HepG2 (cell line): ENCODE data around the gene ZSWIM8. TPM values are rescaled to one million over a fixed set of nuclear protein-coding genes. Genes with fewer than 3 reads are reported as not detected.

Source experiments
- ATAC-seq: fragments of 200-7000 bp; cut with Tn5 transposase; 3 replicates; pipeline ENCODE4 v1.9.1; 2020; ENCODE audit warnings: mild to moderate bottlenecking, moderate library complexity
- BruUV-seq: library from RNA; stranded (reverse); fragments of 400-500 nt; replicated peaks from 2 replicates; lab custom pipeline; 2021; lab: Mats Ljungman, UMichigan
- CTCF ChIA-PET: fragments of 300-600 bp; formaldehyde crosslinking; extraction: SDS; loops from one replicate; lab custom pipeline; 2021; ENCODE audit warnings: low total read pairs, inconsistent platforms, low intra/inter-chr PET ratio; lab: Yijun Ruan, JAX
- POLR2A ChIA-PET: fragments of 350-600 bp; sonication (Branson Sonifier 250); formaldehyde crosslinking; loops from one replicate; lab custom pipeline; 2020; ENCODE audit warnings: antibody characterized with exemption, inconsistent platforms; lab: Yijun Ruan, JAX
- DNase-seq: peaks from one replicate; pipeline ENCODE4 v3.0.0-alpha.2; 2015; ENCODE audit warnings: low spot score
- FAIRE-seq: peaks from 3 replicates; lab custom pipeline; 2011; peaks lifted over from hg19 to GRCh38; lab: Jason Lieb, UNC
- H2AFZ ChIP-seq: one replicate; pipeline ENCODE4 v1.6.1; 2011; ENCODE audit warnings: low read length, inconsistent platforms
- H3K27ac ChIP-seq: fragments of 300-600 bp; 3 replicates; pipeline ENCODE4 v1.8.0; 2011; ENCODE audit warnings: mixed run types, mild to moderate bottlenecking, mixed read lengths, low read length, inconsistent platforms; ENCODE audit not compliant: insufficient read depth; ENCODE audit errors: extremely low read length
- H3K27me3 ChIP-seq, 2 experiments: fragments of 200-600 bp in 1 of 2; 2 replicates in 1 of 2; 3 replicates in 1 of 2; pipeline versions ENCODE4 v1.6.0 to v1.8.0; 2011; ENCODE audit warnings: low read length in 2 of 2, mild to moderate bottlenecking in 2 of 2, moderate library complexity in 2 of 2, inconsistent platforms in 1 of 2; ENCODE audit not compliant: insufficient read depth in 2 of 2, control insufficient read depth in 1 of 2
- H3K36me3 ChIP-seq, 2 experiments: fragments of 200-600 bp in 1 of 2; replicated peaks in 1 of 2; 2 replicates in 1 of 2; 3 replicates in 1 of 2; pipeline versions ENCODE4 v1.5.1 to v1.8.0; 2011; ENCODE audit warnings: low read length in 2 of 2, inconsistent platforms in 1 of 2; ENCODE audit not compliant: insufficient read depth in 2 of 2, control insufficient read depth in 1 of 2
- H3K4me1 ChIP-seq: 2 replicates; pipeline ENCODE4 v1.5.1; 2012; ENCODE audit warnings: low read length, inconsistent platforms; ENCODE audit not compliant: insufficient read depth
- H3K4me2 ChIP-seq: 2 replicates; pipeline ENCODE4 v1.6.0; 2011; ENCODE audit warnings: low read depth, low read length, inconsistent platforms
- H3K4me3 ChIP-seq, 3 experiments: fragments of 200-600 bp in 1 of 3; sonication (generic), shearing (Covaris generic) in 1 of 3; replicated peaks in 1 of 3; 2 replicates each; pipeline ENCODE4 v1.5.1; 2011 to 2016; ENCODE audit warnings: low read length in 3 of 3, inconsistent platforms in 2 of 3, low read depth in 2 of 3, mild to moderate bottlenecking in 2 of 3, control low read depth in 1 of 3, mixed read lengths in 1 of 3; ENCODE audit not compliant: insufficient read depth in 1 of 3
- H3K79me2 ChIP-seq: one replicate; pipeline ENCODE4 v1.6.1; 2011; ENCODE audit warnings: low read length, inconsistent platforms; ENCODE audit not compliant: insufficient read depth
- H3K9ac ChIP-seq: 2 replicates; pipeline ENCODE4 v1.6.0; 2011; ENCODE audit warnings: mild to moderate bottlenecking, low read depth, low read length, inconsistent platforms; ENCODE audit not compliant: insufficient read depth
- H3K9me3 ChIP-seq: 2 replicates; pipeline ENCODE4 v1.5.1; 2012; ENCODE audit warnings: mild to moderate bottlenecking, low read length
- H4K20me1 ChIP-seq: 2 replicates; pipeline ENCODE4 v1.6.0; 2011; ENCODE audit warnings: inconsistent platforms, mild to moderate bottlenecking, low read length, moderate library complexity; ENCODE audit not compliant: insufficient read depth
- CREB3 ChIP-seq: sonication (generic); formaldehyde crosslinking; IDR thresholded peaks from 2 replicates; pipeline ENCODE4 v1.5.0; 2020; ENCODE audit warnings: missing genetic modification reagents
- HDAC2 ChIP-seq: sonication (generic); formaldehyde crosslinking; IDR thresholded peaks from 2 replicates; pipeline ENCODE4 v1.4.0; 2020; ENCODE audit warnings: missing genetic modification reagents
- KDM6A ChIP-seq: IDR thresholded peaks from 2 replicates; pipeline ENCODE4 v1.6.1; 2016; ENCODE audit warnings: low read depth
- PAWR ChIP-seq: sonication (generic); formaldehyde crosslinking; IDR thresholded peaks from 2 replicates; pipeline ENCODE4 v1.4.0; 2020; ENCODE audit warnings: missing genetic modification reagents, mild to moderate bottlenecking, borderline replicate concordance
- POLR2AphosphoS2 ChIP-seq: IDR thresholded peaks from 2 replicates; pipeline ENCODE4 v1.6.1; 2011; ENCODE audit warnings: low read depth, low read length, improper control_type of control experiment
- RARA ChIP-seq: IDR thresholded peaks from 2 replicates; pipeline ENCODE4 v1.6.1; 2016; ENCODE audit warnings: missing genetic modification reagents, missing compliant biosample characterization
- SRSF9 ChIP-seq: fragments of 200-400 bp; formaldehyde crosslinking; IDR thresholded peaks from 2 replicates; pipeline ENCODE4 v1.6.1; 2018; ENCODE audit warnings: borderline replicate concordance, mild to moderate bottlenecking, low read depth, low read length; ENCODE audit not compliant: insufficient read depth, poor library complexity, severe bottlenecking
- ZKSCAN5 ChIP-seq: sonication (generic); formaldehyde crosslinking; IDR thresholded peaks from 2 replicates; pipeline ENCODE4 v1.5.1; 2020; ENCODE audit warnings: mild to moderate bottlenecking, missing genetic modification reagents
- ZNF33A ChIP-seq: sonication (generic); formaldehyde crosslinking; IDR thresholded peaks from 2 replicates; pipeline ENCODE4 v1.5.1; 2020; ENCODE audit warnings: missing genetic modification reagents, mild to moderate bottlenecking, moderate library complexity, borderline replicate concordance
- ZNF747 ChIP-seq: sonication (generic); formaldehyde crosslinking; IDR thresholded peaks from 2 replicates; pipeline ENCODE4 v1.8.1; 2023; ENCODE audit warnings: missing genetic modification reagents, mild to moderate bottlenecking, borderline replicate concordance
- ZNF777 ChIP-seq: sonication (generic); formaldehyde crosslinking; IDR thresholded peaks from 2 replicates; pipeline ENCODE4 v1.4.0; 2020; ENCODE audit warnings: missing genetic modification reagents
- WGBS: methylation state at CpG from one replicate; pipeline ENCODE4 v1.1.6; 2017; ENCODE audit warnings: low lambda C conversion rate; 5-methylcytosine and 5-hydroxymethylcytosine counted together
- in situ Hi-C: cut with HindIII; loops from 2 replicates; pipeline ENCODE4 v1.10.0; 2017; ENCODE audit warnings: low pct_unique_long_range_greater_than_20kb; ENCODE audit not compliant: extremely low pct_ligation_motif_present
- intact Hi-C: fragments of 100-400 bp; cut with micrococcal nuclease; formaldehyde crosslinking; loops from one replicate; pipeline ENCODE4 v1.10.0; 2022; ENCODE audit not compliant: unreplicated experiment
- polyA plus RNA-seq, 8 experiments: library from polyadenylated mRNA; depleted of rRNA in 3 of 8; stranded (reverse) in 7 of 8; unstranded in 1 of 8; fragments of >200 nt; fragmentation: Illumina TruSeq in 4 of 8; extraction: Trizol in 4 of 8; gene quantifications; 2 replicates each; pipeline versions ENCODE4 v1.2.1 to v1.2.3, GENCODE V29; 2011 to 2016; ENCODE audit warnings: low read depth in 4 of 8, missing spikeins in 1 of 8, mixed read lengths in 1 of 8; ENCODE audit not compliant: insufficient read depth in 1 of 8
- total RNA-seq, 5 experiments: library from RNA; depleted of rRNA; stranded (reverse); fragments of >200 nt; fragmentation: Illumina TruSeq; extraction: Trizol; gene quantifications; 2 replicates each; pipeline ENCODE4 v1.2.3, GENCODE V29; 2016; ENCODE audit warnings: low read depth in 1 of 5

The ZSWIM8 gene
- total and polyA plus RNA-seq, 2 of the 13 experiments (the other 11 are each of a cell fraction or from before 2014, with no cell fraction given) = 39.9 to 98.2 TPM

- Histone ChIP-seq H3K27ac (no peak overlapping the region), H3K4me3 (no peak overlapping the region), H3K36me3 (peaks cover 60 to 88% of the 10 kb centered on the region in 2 experiments), H3K4me1 (0 out of 2 replicates have a peak, but pooled peaks cover 5% of the 10 kb centered on the region), H2AFZ (no peak overlapping the region), H3K27me3 (no peaks in the 10 kb centered on the region; a peak in 1 of 5 replicates), H3K79me2 (no peaks in the 10 kb centered on the region), H3K9ac (no peak overlapping the region), H4K20me1 (no peaks in the 10 kb centered on the region), H3K9me3 (no peaks in the 10 kb centered on the region), H3K4me2 (no peak overlapping the region)
- POLR2A ChIA-PET = interaction anchor here (0.6 kb wide), 2 partner anchors 19 to 20 kb away, joined by 3 to 5 read pairs; no protein-coding TSS in a partner anchor
- no peak for ATAC-seq
- BruUV-seq = no TSS peak
- TF ChIP-seq ZNF777 (CRISPR knock-in tag) = no peak
- in situ Hi-C loops = no loop called here
- intact Hi-C loops = no loop called here
- CTCF ChIA-PET = no interaction called here
- no peak for DNase-seq
- FAIRE-seq = no peak
- WGBS = 92% methylated on average over 2 of the region's 2 CpGs
Observed at GRCh38 chr10:73762915-73763314, 22.5 kb upstream of the ZSWIM8 start.

GRCh38 chr10:73763343-73763742 lies 22.1 kb upstream of the ZSWIM8 start:
- H3K27ac ChIP-seq = no peak overlapping the region
- ChIA-PET CTCF (no interaction called here), POLR2A (interaction anchor here (0.6 kb wide), 2 partner anchors 18 to 20 kb away, joined by 3 to 5 read pairs; no protein-coding TSS in a partner anchor)
- no peaks in the 10 kb centered on the region for H4K20me1 ChIP-seq
- peaks cover 62 to 92% of the 10 kb centered on the region in 2 experiments for H3K36me3 ChIP-seq
- H3K9ac ChIP-seq = no peak overlapping the region
- no peaks in the 10 kb centered on the region for H3K79me2 ChIP-seq
- intact Hi-C loops = no loop called here
- H3K4me2 ChIP-seq = no peak overlapping the region
- H3K4me1 ChIP-seq = 0 out of 2 replicates have a peak, but pooled peaks cover 5% of the 10 kb centered on the region
- H3K4me3 ChIP-seq = no peak overlapping the region
- H2AFZ ChIP-seq = no peak overlapping the region
- no TSS peak for BruUV-seq
- no peaks in the 10 kb centered on the region; a peak in 1 of 5 replicates for H3K27me3 ChIP-seq
- FAIRE-seq = no peak
- no peak for DNase-seq
- WGBS = 97% methylated on average over 2 of the region's 2 CpGs
- TF ChIP-seq ZNF33A (CRISPR knock-in tag) (no peak), RARA (CRISPR knock-in tag) (no peak), SRSF9 (no peak), CREB3 (CRISPR knock-in tag) (no peak), ZNF747 (CRISPR knock-in tag) (no peak), PAWR (no peak), HDAC2 (CRISPR knock-in tag) (no peak), KDM6A (CRISPR knock-in tag) (no peak), POLR2AphosphoS2 (no peak), ZKSCAN5 (no peak)
- no peaks in the 10 kb centered on the region for H3K9me3 ChIP-seq
- ATAC-seq = no peak
- in situ Hi-C loops = no loop called here
